ENCODE measurements around the gene ZFP90. TPM values are rescaled to one million over a fixed set of nuclear protein-coding genes. Genes with fewer than 3 reads are reported as not detected.
"Not testable (repeated sequence)": the region's sequence is repeated elsewhere in the genome, so short reads cannot be mapped to it uniquely, and the experiment has no call there.

The ZFP90 gene
- total RNA-seq, 1 donor from 2014 or later = 35.9 TPM

- no peak for DNase-seq
Measured at GRCh38 chr16:68519225-68519745, 19.8 kb upstream of the ZFP90 start.

GRCh38 chr16:68520649-68521086 is 18.4 kb upstream of the ZFP90 start:
- peak; percentile 95 for DNase-seq

- no peak for DNase-seq
Measured at GRCh38 chr16:68524069-68524820, 14.8 kb upstream of the ZFP90 start.

GRCh38 chr16:68526143-68526781 is 12.8 kb upstream of the ZFP90 start:
- DNase-seq = no peak

GRCh38 chr16:68526782-68527145 is 12.3 kb upstream of the ZFP90 start:
- no peak for DNase-seq

GRCh38 chr16:68528233-68528632 is 10.9 kb upstream of the ZFP90 start:
- DNase-seq = no peak

- peak; percentile 94 for DNase-seq
Measured at GRCh38 chr16:68528686-68529379, 10.3 kb upstream of the ZFP90 start.

- no peak for DNase-seq
Measured at GRCh38 chr16:68529608-68529930, 9.5 kb upstream of the ZFP90 start.

GRCh38 chr16:68529931-68530701 is 9.0 kb upstream of the ZFP90 start:
- DNase-seq = peak; percentile 93

- no peak for DNase-seq
Measured at GRCh38 chr16:68533937-68534336, 5.2 kb upstream of the ZFP90 start.

- DNase-seq = no peak
Measured at GRCh38 chr16:68535331-68535730, 3.8 kb upstream of the ZFP90 start.

- no peak for DNase-seq
Measured at GRCh38 chr16:68539711-68540239, 684 bp downstream of the ZFP90 start.

- no peak for DNase-seq
Measured at GRCh38 chr16:68548947-68549346, 9.9 kb downstream of the ZFP90 start.

- no peak for DNase-seq
Measured at GRCh38 chr16:68553186-68553585, 14.1 kb downstream of the ZFP90 start.

- DNase-seq = not testable (repeated sequence)
Measured at GRCh38 chr16:68560341-68560740, 21.2 kb downstream of the ZFP90 start.

GRCh38 chr16:68563631-68564381 is 24.7 kb downstream of the ZFP90 start:
- DNase-seq = no peak

GRCh38 chr16:68564382-68564985 is 25.4 kb downstream of the ZFP90 start:
- no peak for DNase-seq

- no peak for DNase-seq
Measured at GRCh38 chr16:68574479-68574878, 35.4 kb downstream of the ZFP90 start.

- no peak for DNase-seq
Measured at GRCh38 chr16:68575082-68575481, 36.0 kb downstream of the ZFP90 start.

- no peak for DNase-seq
Measured at GRCh38 chr16:68577352-68577853, 38.3 kb downstream of the ZFP90 start.

Data from tongue (tissue), 2 donors.